Mucosa of descending colon (tissue), 3 donors: ENCODE measurements around the gene ARHGDIA. TPM values are rescaled to one million over a fixed set of nuclear protein-coding genes. Genes with fewer than 3 reads are reported as not detected.

Source experiments
- ATAC-seq: fragments of 200-7000 bp; cut with Tn5 transposase; one replicate; pipeline ENCODE4 v1.9.1; 2020; ENCODE audit warnings: mild to moderate bottlenecking, moderate library complexity
- DNase-seq, 3 donors: peaks; one replicate each; pipeline ENCODE4 v3.0.0-alpha.2; 2020
- H3K36me3 ChIP-seq: fragments of 200-600 bp; one replicate; pipeline ENCODE4 v1.8.0; 2021; ENCODE audit warnings: low read depth, mild to moderate bottlenecking
- H3K4me1 ChIP-seq: fragments of 200-600 bp; one replicate; pipeline ENCODE4 v1.8.0; 2021; ENCODE audit warnings: low read depth, mild to moderate bottlenecking
- H3K4me3 ChIP-seq: fragments of 200-600 bp; one replicate; pipeline ENCODE4 v1.8.0; 2021; ENCODE audit warnings: mild to moderate bottlenecking
- H3K9me3 ChIP-seq: fragments of 200-600 bp; one replicate; pipeline ENCODE4 v1.8.0; 2021; ENCODE audit warnings: mild to moderate bottlenecking
- CTCF ChIP-seq: fragments of 200-600 bp; IDR thresholded peaks from one replicate; pipeline ENCODE4 v1.8.0; 2022; ENCODE audit warnings: antibody characterized with exemption, mild to moderate bottlenecking
- intact Hi-C, 2 donors: fragments of 100-400 bp; cut with DNase I in 1 of 2; cut with micrococcal nuclease in 1 of 2; formaldehyde crosslinking; loops; one replicate each; pipeline versions ENCODE4 v1.11.0 to v1.11.1; 2022; cut with DNase I, micrococcal nuclease
- total RNA-seq, 3 donors: library from RNA; stranded (reverse); fragmentation: NEBNext Ultra II Directional in 2 of 3; extraction: Animal tissue kit (Norgen Biotek cat#: 25700) in 2 of 3; gene quantifications; one replicate each; pipeline versions ENCODE4 v1.2.1 to v1.2.4, GENCODE V29; 2021 to 2023
- donor health status: DM: no; HTN: no; CAD: no; lungs with moderate emphysema.
- donor health status: DM: no; HTN: no; CAD: no.
- donor health status: DM: no; HTN: yes; CAD: no.

Gene ARHGDIA
- total RNA-seq, 3 donors from 2014 or later, result 326 to 473 (median 442) TPM

GRCh38 chr17:81911277-81911961, 40.3 kb upstream of the ARHGDIA start, which contains the start of gene PCYT2:
Gene PCYT2, minus strand, starts transcription at chr17:81911399. Its CDS starts 44 bp downstream, at chr17:81911355.
- DNase-seq (peak; percentile 94 to 96 (median 96)), ATAC-seq (peak; percentile 94)
- peaks cover 9% of the 10 kb centered on the region for H3K36me3 ChIP-seq
- H3K9me3 ChIP-seq, result no peaks in the 10 kb centered on the region
- peaks cover 17% of the 10 kb centered on the region for H3K4me1 ChIP-seq
- TF ChIP-seq CTCF, result no peak
- H3K4me3 ChIP-seq, result peak within 1 kb of the TSS; percentile 70
- intact Hi-C loops, result no loop called here

- intact Hi-C loops, result no loop called here
- peaks cover 12% of the 10 kb centered on the region for H3K4me1 ChIP-seq
- no peaks in the 10 kb centered on the region for H3K9me3 ChIP-seq
- TF ChIP-seq CTCF, result no peak
- H3K36me3 ChIP-seq, result peaks cover 9% of the 10 kb centered on the region
- ATAC-seq (peak; percentile 18), DNase-seq (no peak)
- peak overlapping the region; percentile 70 for H3K4me3 ChIP-seq
These were observed 39.7 kb upstream of the ARHGDIA start for GRCh38 chr17:81910840-81911276.

GRCh38 chr17:81909966-81910839, 39.1 kb upstream of the ARHGDIA start:
- Histone ChIP-seq H3K36me3 (peaks cover 9% of the 10 kb centered on the region), H3K9me3 (no peaks in the 10 kb centered on the region), H3K4me1 (peaks cover 12% of the 10 kb centered on the region), H3K4me3 (peak overlapping the region; percentile 70)
- no peak for TF ChIP-seq CTCF
- DNase-seq (peak in 2 of 3 donors; percentile 52 to 66), ATAC-seq (peak; percentile 55)
- intact Hi-C loops, result no loop called here

GRCh38 chr17:81909231-81909630, 38.1 kb upstream of the ARHGDIA start:
- no peaks in the 10 kb centered on the region for H3K9me3 ChIP-seq
- peaks cover 12% of the 10 kb centered on the region for H3K4me1 ChIP-seq
- intact Hi-C loops, result no loop called here
- ATAC-seq (no peak), DNase-seq (peak in 1 of 3 donors; percentile 56)
- H3K36me3 ChIP-seq, result peaks cover 4% of the 10 kb centered on the region
- no peak for TF ChIP-seq CTCF
- no peak overlapping the region for H3K4me3 ChIP-seq

GRCh38 chr17:81908793-81909192, 37.7 kb upstream of the ARHGDIA start:
- peak in 1 of 3 donors; percentile 49 for DNase-seq
- Histone ChIP-seq H3K9me3 (no peaks in the 10 kb centered on the region), H3K4me3 (no peak overlapping the region), H3K4me1 (peaks cover 12% of the 10 kb centered on the region), H3K36me3 (no peaks in the 10 kb centered on the region)
- intact Hi-C loops, result no loop called here
- TF ChIP-seq CTCF, result no peak
- ATAC-seq, result no peak
